Jurkat, Clone E6-1 (cell line): ENCODE measurements around the gene MGST2.

Experiments
- DNase-seq: peaks from one replicate; pipeline ENCODE4 v3.0.0-alpha.2; 2011; ENCODE audit warnings: low read depth, low spot score
- H3K4me3 ChIP-seq: 2 replicates; pipeline ENCODE4 v1.5.1; 2011; ENCODE audit warnings: mild to moderate bottlenecking, low read length, control low read depth, moderate library complexity

The MGST2 gene

DNA sequence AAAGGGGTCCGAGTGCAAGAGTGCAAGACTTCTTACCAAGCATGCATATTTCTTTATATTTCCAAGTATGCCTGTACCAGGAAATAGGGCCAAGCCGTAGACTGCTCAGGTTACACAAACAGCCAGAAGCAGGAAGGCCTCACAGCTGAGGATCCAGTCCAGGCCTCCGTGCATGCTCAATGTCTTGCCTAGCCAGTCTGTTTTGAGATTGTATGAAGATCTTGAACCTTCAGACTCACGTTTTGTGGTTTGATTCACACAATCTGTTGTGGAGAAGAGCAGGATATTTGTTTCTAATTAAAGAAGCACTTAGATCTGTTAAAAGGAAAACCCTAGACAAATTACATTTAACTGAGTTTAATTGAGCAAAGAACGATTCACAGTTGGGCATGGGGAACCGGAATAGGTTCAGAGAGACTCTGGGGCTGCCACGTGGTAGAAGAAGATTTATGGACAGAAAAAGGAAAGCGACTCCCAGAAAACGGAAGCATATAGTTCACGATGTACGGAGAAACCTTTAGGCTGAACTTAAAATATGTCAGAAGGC is 1.2 kb downstream of the MGST2 start:
- DNase-seq: no peak
- no peak overlapping the region for H3K4me3 ChIP-seq

GRCh38 chr4:139668036-139668435 is 2.4 kb downstream of the MGST2 start:
- no peak for DNase-seq
- no peak overlapping the region for H3K4me3 ChIP-seq

- no peak overlapping the region for H3K4me3 ChIP-seq
- no peak for DNase-seq
Observed at GRCh38 chr4:139668658-139669201, 3.1 kb downstream of the MGST2 start.

DNA sequence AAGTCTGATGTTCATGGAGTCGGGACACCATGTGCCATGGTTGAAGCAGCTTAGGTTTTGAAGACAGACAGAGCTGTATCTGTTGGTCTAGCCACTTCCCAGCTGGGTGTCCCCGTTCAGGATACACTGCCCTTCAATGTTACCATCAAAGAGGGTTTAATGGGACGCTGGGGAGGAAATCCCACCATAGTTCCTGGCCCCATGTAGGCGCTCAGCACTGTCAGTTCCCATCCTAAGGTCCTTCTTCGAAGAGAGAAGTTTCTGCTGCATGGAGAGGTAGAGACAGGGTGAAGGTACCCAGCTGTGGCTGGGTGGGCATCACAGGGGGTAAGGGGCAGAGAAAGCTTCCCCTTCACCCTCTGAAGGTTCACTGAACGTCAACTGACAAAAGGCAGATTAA is 3.7 kb downstream of the MGST2 start:
- no peak overlapping the region for H3K4me3 ChIP-seq
- no peak for DNase-seq

- no peak overlapping the region for H3K4me3 ChIP-seq
- peak; percentile 28 for DNase-seq
Observed at GRCh38 chr4:139669890-139670289, 4.3 kb downstream of the MGST2 start.

DNA sequence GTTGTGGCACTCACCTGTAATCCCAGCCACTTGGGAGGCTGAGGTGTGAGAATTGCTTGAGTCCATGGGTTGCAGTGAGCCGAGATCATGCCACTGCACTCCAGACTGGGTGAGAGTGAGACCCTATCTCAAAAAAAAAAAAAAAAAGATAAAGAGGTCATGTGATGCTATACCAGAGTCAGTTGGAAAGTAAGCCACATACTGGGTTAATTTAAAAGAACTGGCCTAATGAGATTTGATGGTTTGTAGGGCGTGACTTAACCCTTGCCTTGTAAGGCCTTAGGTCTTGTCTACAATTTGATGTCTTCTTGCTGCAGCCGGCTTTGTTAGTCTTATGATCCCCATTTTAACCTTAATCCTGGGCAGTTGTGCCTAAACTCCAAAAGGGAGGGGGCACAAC is 5.2 kb downstream of the MGST2 start:
- no peak for DNase-seq
- no peak overlapping the region for H3K4me3 ChIP-seq

- no peak overlapping the region for H3K4me3 ChIP-seq
- DNase-seq: no peak
Observed at GRCh38 chr4:139672215-139672614, 6.6 kb downstream of the MGST2 start.

DNA sequence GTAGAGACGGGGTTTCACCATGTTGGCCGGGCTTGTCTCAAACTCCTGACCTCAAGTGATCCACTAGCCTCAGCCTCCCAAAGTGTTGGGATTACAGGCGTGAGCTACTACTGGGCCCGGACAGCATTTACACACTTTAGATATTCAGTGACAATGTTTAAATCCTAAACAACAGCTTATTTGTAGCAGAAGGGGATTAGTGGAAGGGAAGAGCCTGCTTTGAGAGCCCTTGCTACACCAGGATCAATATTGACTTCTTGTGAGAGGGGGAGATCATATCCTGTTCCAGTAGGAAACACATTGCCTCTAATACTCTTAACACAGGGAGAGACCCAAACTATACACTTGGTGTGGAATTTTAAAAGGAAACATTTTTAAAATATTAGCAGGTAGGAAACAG is 7.1 kb downstream of the MGST2 start:
- no peak for DNase-seq
- no peak overlapping the region for H3K4me3 ChIP-seq

DNA sequence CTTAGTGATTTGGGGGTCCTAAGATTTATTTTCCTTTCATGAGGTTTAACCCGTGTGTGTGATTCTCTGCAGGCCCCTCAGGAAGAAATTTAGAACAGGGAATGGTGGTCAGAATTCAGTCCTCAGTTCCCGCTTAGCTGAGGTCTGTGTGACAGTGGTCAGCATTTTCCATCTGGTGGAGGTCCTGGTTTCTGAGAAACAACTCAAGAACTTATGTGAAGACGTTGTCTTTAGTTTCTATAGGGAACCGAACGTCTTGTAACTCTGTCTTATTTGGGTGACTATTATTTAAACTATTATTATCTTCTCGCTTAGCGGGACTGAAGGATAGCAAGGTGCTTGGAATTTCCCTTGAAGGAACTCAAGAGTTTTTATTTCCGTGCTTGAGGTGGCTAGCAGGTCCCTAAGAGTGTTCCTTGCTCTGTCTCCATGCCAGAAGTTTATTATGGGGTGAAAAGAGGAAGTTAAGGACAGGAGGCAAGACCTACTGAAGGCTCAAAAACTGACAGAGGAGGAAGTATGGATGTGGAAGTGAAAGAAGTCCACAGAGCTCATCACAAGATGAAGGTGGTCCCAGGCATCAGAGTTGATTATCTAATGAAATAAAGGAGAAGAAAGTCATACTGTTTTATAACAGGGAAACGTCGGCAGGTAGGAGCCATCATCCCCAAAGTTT is 9.4 kb downstream of the MGST2 start:
- H3K4me3 ChIP-seq: no peak overlapping the region
- no peak for DNase-seq

DNA sequence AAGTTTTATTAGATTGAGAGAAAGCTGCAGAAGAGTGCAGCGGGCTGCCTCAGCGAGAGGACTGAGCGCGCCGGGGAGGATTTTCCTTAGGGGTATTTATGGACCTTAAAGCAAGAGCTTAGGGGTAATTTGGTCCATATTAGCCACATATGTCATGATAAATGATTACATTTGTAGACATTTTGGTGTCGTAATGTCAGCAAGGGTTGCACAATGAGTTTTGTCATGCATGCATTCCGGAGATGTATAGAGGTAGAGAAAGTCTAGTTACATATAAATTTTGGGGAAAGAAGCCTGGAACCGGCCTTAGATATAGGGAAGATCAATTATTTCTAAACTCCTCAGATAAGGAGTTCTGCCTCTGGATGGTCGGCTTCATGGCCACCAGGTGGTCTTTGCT is 10.0 kb downstream of the MGST2 start:
- no peak overlapping the region for H3K4me3 ChIP-seq
- DNase-seq: no peak

- no peak for DNase-seq
- H3K4me3 ChIP-seq: no peak overlapping the region
Observed at GRCh38 chr4:139676365-139676764, 10.7 kb downstream of the MGST2 start.

DNA sequence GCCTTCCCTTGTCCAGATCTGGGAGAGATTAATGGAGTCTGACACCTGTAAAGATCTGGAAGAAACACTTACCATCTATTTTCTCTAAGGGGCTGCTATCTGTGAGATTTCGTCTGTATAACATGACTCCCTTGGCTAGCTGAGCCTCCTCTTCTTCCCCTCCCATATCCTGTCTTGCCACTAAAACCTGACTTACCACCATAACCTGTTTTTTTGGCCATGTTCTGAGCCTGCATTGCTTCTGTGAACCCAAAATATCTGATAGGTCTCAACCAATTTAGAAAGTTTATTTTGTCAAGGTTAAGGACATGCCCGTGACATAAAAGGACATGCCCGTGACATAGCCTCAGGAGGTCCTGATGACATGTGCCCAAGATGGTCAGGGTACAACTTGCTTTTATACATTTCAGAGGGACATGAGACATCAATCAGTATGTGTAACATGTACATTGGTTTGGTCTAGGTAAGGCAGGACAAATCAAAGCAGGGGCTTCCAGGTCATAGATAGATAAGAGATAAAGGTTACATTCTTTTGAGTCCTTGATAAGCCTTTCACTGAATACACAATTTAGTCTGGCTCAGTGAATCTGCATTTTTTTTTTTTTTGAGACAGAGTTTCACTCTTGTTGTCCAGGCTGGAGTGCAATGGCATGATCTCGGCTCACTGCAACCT is 11.4 kb downstream of the MGST2 start:
- no peak overlapping the region for H3K4me3 ChIP-seq
- no peak for DNase-seq

DNA sequence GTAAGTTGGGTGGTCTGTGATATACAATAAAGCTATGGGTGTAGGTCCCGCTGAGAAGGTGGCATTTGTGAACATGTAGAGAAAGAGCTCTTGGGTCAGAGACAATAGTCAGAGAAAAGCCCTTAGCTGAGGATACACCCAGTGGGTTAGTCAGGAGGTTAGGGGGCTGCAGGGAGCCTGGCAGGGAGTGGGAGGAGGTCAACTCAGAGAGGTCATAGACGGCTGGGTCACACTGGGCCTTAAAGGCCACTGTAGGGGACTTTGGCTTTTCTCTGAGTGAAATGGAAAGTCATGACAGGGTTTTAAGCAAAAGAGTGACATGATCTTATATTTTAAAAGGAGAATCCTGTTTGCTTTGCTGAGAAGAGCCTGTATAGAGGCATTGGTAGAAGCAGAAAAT is 16.7 kb downstream of the MGST2 start:
- no peak for DNase-seq
- no peak overlapping the region for H3K4me3 ChIP-seq

- DNase-seq: no peak
- H3K4me3 ChIP-seq: no peak overlapping the region
Observed at GRCh38 chr4:139682741-139683151, 17.1 kb downstream of the MGST2 start.

- no peak for DNase-seq
- H3K4me3 ChIP-seq: no peak overlapping the region
Observed at GRCh38 chr4:139684351-139684750, 18.7 kb downstream of the MGST2 start.

DNA sequence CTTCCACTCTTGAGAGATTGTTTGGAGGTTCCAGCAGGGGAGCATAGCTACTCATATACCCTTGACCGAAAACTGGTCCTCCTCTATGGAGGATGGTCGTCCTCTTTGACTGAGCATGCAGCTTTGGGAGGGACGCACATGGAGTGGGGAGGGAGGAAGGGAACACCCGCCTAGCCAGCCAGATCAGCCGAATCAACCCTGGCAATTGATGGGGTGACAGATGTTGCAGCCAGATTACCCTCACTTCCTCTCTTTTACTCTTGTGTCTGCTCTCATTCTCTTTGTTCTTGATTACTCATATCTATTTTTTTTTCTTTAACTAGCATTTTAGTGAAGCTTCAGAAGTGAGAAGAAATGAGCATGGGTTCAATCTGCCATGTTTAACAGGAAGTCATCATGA is 19.6 kb downstream of the MGST2 start:
- no peak overlapping the region for H3K4me3 ChIP-seq
- DNase-seq: peak; percentile 51

GRCh38 chr4:139686130-139686529 is 20.5 kb downstream of the MGST2 start:
- no peak overlapping the region for H3K4me3 ChIP-seq
- no peak for DNase-seq

GRCh38 chr4:139686988-139687387 is 21.4 kb downstream of the MGST2 start:
- H3K4me3 ChIP-seq: no peak overlapping the region
- DNase-seq: no peak

GRCh38 chr4:139689093-139689722 is 23.6 kb downstream of the MGST2 start:
- no peak overlapping the region for H3K4me3 ChIP-seq
- no peak for DNase-seq

DNA sequence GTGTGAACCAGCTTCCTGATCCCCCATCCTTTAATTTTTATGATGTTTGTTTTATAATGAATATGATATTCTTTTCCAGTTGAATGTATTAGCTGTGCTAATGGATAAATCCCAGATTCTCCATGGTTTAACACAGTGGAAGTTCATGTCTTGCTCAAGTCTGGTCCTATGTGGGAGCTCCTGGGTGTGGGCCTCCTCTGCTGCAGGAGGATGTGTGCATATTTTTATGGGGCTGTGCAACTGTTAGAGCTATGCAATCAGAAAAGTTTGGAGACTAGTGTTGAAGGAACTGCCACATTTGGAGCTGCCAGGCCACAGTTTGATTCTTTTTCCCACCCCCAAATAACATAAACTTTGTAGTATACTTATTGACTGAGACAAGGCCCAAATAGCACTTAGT is 24.8 kb downstream of the MGST2 start:
- DNase-seq: no peak
- no peak overlapping the region for H3K4me3 ChIP-seq
